ENCODE measurements around the gene PLXNA2. TPM values are rescaled to one million over a fixed set of nuclear protein-coding genes. Genes with fewer than 3 reads are reported as not detected.

Gene PLXNA2
- total and polyA plus RNA-seq, 2 of the 8 experiments (the other 6 are each of a cell fraction or from before 2014, with no cell fraction given): 0.33 to 1.5 TPM

GRCh38 chr1:208248307-208248801 lies 4.2 kb upstream of the PLXNA2 start:
- Histone ChIP-seq H3K79me1 (ENCODE audit: low read depth, low read length) (no peaks in the 10 kb centered on the region), H3K27ac (ENCODE audit: low read depth, low read length) (no peak overlapping the region), H3K18ac (ENCODE audit: extremely low read depth, low read length) (no peak overlapping the region; the same call in 1 of the 2 replicates), H3K36me3 (ENCODE audit: control insufficient read depth in 2 of 4, insufficient read depth in 4 of 4, low read length in 3 of 4) (no peaks in the 10 kb centered on the region), H3K79me2 (ENCODE audit: control insufficient read depth in 1 of 2, insufficient read depth in 2 of 2, low read length in 2 of 2) (no peaks in the 10 kb centered on the region), H2BK15ac (ENCODE audit: low read length) (no peak overlapping the region), H2AFZ (ENCODE audit: low read length) (no peak overlapping the region), H3K4me3 (ENCODE audit: extremely low read depth in 1 of 4, insufficient read depth in 2 of 4, low read depth in 3 of 4, low read length in 4 of 4) (no peak overlapping the region), H3K14ac (ENCODE audit: insufficient read length) (no peak overlapping the region), H3K23me2 (ENCODE audit: low read depth, low read length) (peaks cover 17% of the 10 kb centered on the region; the same call in 1 of the 2 replicates), H3K9me3 (ENCODE audit: insufficient read depth in 2 of 2, low read depth in 1 of 2, low read length in 1 of 2) (no peaks in the 10 kb centered on the region), H3K4ac (replicated peaks; ENCODE audit: insufficient read length, low read depth, low read length) (no peak overlapping the region), H2BK120ac (replicated peaks; ENCODE audit: low read depth, low read length) (no peak overlapping the region), H3K27me3 (replicated peaks in 1 of 4; ENCODE audit: control insufficient read depth in 3 of 4, extremely low read depth in 1 of 4, insufficient read depth in 3 of 4, low read length in 3 of 4) (peaks cover 0 to 15% (median 13%) of the 10 kb centered on the region in 4 experiments; a peak in 6 of 7 replicates), H3K4me1 (replicated peaks in 1 of 4; ENCODE audit: control insufficient read depth in 3 of 4, insufficient read depth in 4 of 4, low read length in 3 of 4) (peaks cover 0 to 9% (median 3%) of the 10 kb centered on the region in 4 experiments; a peak in 4 of 7 replicates), H3K23ac (ENCODE audit: insufficient read length) (no peak overlapping the region), H4K5ac (ENCODE audit: insufficient read length, low read depth, low read length) (no peak overlapping the region), H4K91ac (replicated peaks; ENCODE audit: insufficient read length, low read length) (no peak overlapping the region), H3K4me2 (ENCODE audit: insufficient read depth in 1 of 2, low read depth in 2 of 2, low read length in 2 of 2) (no peak overlapping the region), H3K9ac (replicated peaks in 1 of 4; ENCODE audit: extremely low read depth in 1 of 4, low read depth in 3 of 4, low read length in 3 of 4) (no peak overlapping the region), H3K56ac (replicated peaks; ENCODE audit: insufficient read length, low read depth, low read length) (no peak overlapping the region), H4K20me1 (replicated peaks in 1 of 2; ENCODE audit: control insufficient read depth in 1 of 2, insufficient read depth in 2 of 2, low read length in 2 of 2) (no peaks in the 10 kb centered on the region), H2AK5ac (ENCODE audit: low read depth, low read length) (no peak overlapping the region; the same call in 1 of the 2 replicates), H2BK5ac (ENCODE audit: low read depth, low read length) (no peak overlapping the region), H2BK20ac (ENCODE audit: low read length) (no peak overlapping the region), H4K8ac (ENCODE audit: extremely low read depth, insufficient read depth, low read length) (no peak overlapping the region), H2BK12ac (ENCODE audit: low read depth, low read length) (no peak overlapping the region)
- no peak for DNase-seq (ENCODE audit: low read depth in 1 of 2, low spot score in 2 of 2)
- ChIA-PET CTCF (ENCODE audit: partially characterized antibody) (interaction anchor here (1.3 to 2.0 kb wide), 4 partner anchors 9 to 255 kb away, joined by 3 to 11 read pairs (median 4); no protein-coding TSS in a partner anchor), POLR2A (ENCODE audit: partially characterized antibody) (no interaction called here)
- FAIRE-seq: no peak
- no peak for TF ChIP-seq YY1 (IDR thresholded peaks at IDR 0.05; ENCODE audit: low read depth, low read length)
- TF ChIP-seq SIX5 (IDR thresholded peaks at IDR 0.05; ENCODE audit: low read depth, low read length): no peak
- TF ChIP-seq HDAC6 (IDR thresholded peaks at IDR 0.05; ENCODE audit: low read depth, low read length): no peak
- no peak for TF ChIP-seq TAF1 (IDR thresholded peaks at IDR 0.05; ENCODE audit: low read depth, low read length)
- TF ChIP-seq RNF2 (IDR thresholded peaks at IDR 0.05; ENCODE audit: borderline replicate concordance, low read depth, low read length, missing control alignments, poor library complexity, severe bottlenecking): no peak
- TF ChIP-seq RXRA (IDR thresholded peaks at IDR 0.05; ENCODE audit: insufficient read depth, low read depth, low read length): no peak
- no peak for TF ChIP-seq KDM5A (IDR thresholded peaks at IDR 0.05; ENCODE audit: low read length)
- no peak for TF ChIP-seq POU5F1 (IDR thresholded peaks at IDR 0.05; ENCODE audit: low read depth, low read length)
- TF ChIP-seq EZH2 (IDR thresholded peaks at IDR 0.05; ENCODE audit: low read depth, low read length, severe bottlenecking): no peak
- WGBS, 2 experiments (ENCODE audit: extremely low coverage in 1 of 2, insufficient coverage in 1 of 2, insufficient read length in 1 of 2, insufficient replicate concordance in 2 of 2, low coverage in 1 of 2, low lambda C conversion rate in 2 of 2, missing lambda C conversion rate in 1 of 2): 70% methylated on average over 5 of the region's 7 CpGs; no CpG with 5 or more reads in 1 of the 2 experiments
